ENCODE data around the gene KIF20B. TPM values are rescaled to one million over a fixed set of nuclear protein-coding genes. Genes with fewer than 3 reads are reported as not detected.
"Not testable (repeated sequence)": the region's sequence is repeated elsewhere in the genome, so short reads cannot be mapped to it uniquely, and the experiment has no call there.

KIF20B gene
- total RNA-seq, 1 donor from 2014 or later, result 1.9 TPM

- DNase-seq (ENCODE audit: low spot score), result no peak
- intact Hi-C loops (cut with DNase I), result no loop called here
Measured at GRCh38 chr10:89759531-89759930, 58.1 kb downstream of the KIF20B start.

- DNase-seq (ENCODE audit: low spot score); intact Hi-C loops (cut with DNase I): not testable (repeated sequence)
Measured at GRCh38 chr10:89763671-89764070, 62.3 kb downstream of the KIF20B start.

GRCh38 chr10:89771684-89772083 lies 70.3 kb downstream of the KIF20B start:
- intact Hi-C loops (cut with DNase I), result no loop called here

GRCh38 chr10:89773081-89773480 lies 71.7 kb downstream of the KIF20B start:
- no peak for DNase-seq (ENCODE audit: low spot score)
- intact Hi-C loops (cut with DNase I), result no loop called here

More at GRCh38 chr10:89771684-89772083, 70.3 kb downstream of the KIF20B start:
- no peak for DNase-seq (ENCODE audit: low spot score)

- intact Hi-C loops (cut with DNase I), result no loop called here
- DNase-seq (ENCODE audit: low spot score), result no peak
Measured at GRCh38 chr10:89776665-89777064, 75.3 kb downstream of the KIF20B start.

- intact Hi-C loops (cut with DNase I), result no loop called here
- DNase-seq (ENCODE audit: low spot score), result no peak
Measured at GRCh38 chr10:89782470-89782869, 81.1 kb downstream of the KIF20B start.

- intact Hi-C loops (cut with DNase I), result no loop called here
- no peak for DNase-seq (ENCODE audit: low spot score)
Measured at GRCh38 chr10:89783406-89783805, 82.0 kb downstream of the KIF20B start.

GRCh38 chr10:89785095-89785494 lies 83.7 kb downstream of the KIF20B start:
- no peak for DNase-seq (ENCODE audit: low spot score)
- intact Hi-C loops (cut with DNase I), result no loop called here

GRCh38 chr10:89789188-89789877 lies 87.9 kb downstream of the KIF20B start:
- no peak for DNase-seq (ENCODE audit: low spot score)
- intact Hi-C loops (cut with DNase I), result no loop called here

- DNase-seq (ENCODE audit: low spot score), result no peak
- intact Hi-C loops (cut with DNase I), result loop anchor here (5.0 to 10.0 kb wide), 2 partner anchors 995 to 1073 kb away; no protein-coding TSS in a partner anchor
Measured at GRCh38 chr10:89792187-89792586, 90.8 kb downstream of the KIF20B start.

- intact Hi-C loops (cut with DNase I), result loop anchor here (5.0 to 10.0 kb wide), 2 partner anchors 994 to 1071 kb away; no protein-coding TSS in a partner anchor
- no peak for DNase-seq (ENCODE audit: low spot score)
Measured at GRCh38 chr10:89793649-89794254, 92.4 kb downstream of the KIF20B start.

GRCh38 chr10:89795840-89796239 lies 94.5 kb downstream of the KIF20B start:
- no peak for DNase-seq (ENCODE audit: low spot score)
- intact Hi-C loops (cut with DNase I), result loop anchor here (10.0 kb wide), 1 partner anchor 1069 kb away; no protein-coding TSS in a partner anchor

- intact Hi-C loops (cut with DNase I), result loop anchor here (10.0 kb wide), 1 partner anchor 1067 kb away; no protein-coding TSS in a partner anchor
- DNase-seq (ENCODE audit: low spot score), result no peak
Measured at GRCh38 chr10:89798092-89798491, 96.7 kb downstream of the KIF20B start.

- intact Hi-C loops (cut with DNase I), result loop anchor here (10.0 kb wide), 1 partner anchor 1065 kb away; no protein-coding TSS in a partner anchor
- DNase-seq (ENCODE audit: low spot score), result no peak
Measured at GRCh38 chr10:89799573-89799972, 98.2 kb downstream of the KIF20B start.

GRCh38 chr10:89805599-89806013 lies 104.2 kb downstream of the KIF20B start:
- DNase-seq (ENCODE audit: low spot score), result no peak
- intact Hi-C loops (cut with DNase I), result no loop called here

GRCh38 chr10:89808842-89809241 lies 107.5 kb downstream of the KIF20B start:
- intact Hi-C loops (cut with DNase I), result no loop called here
- DNase-seq (ENCODE audit: low spot score), result no peak

- intact Hi-C loops (cut with DNase I), result no loop called here
- no peak for DNase-seq (ENCODE audit: low spot score)
Measured at GRCh38 chr10:89809766-89810165, 108.4 kb downstream of the KIF20B start.

GRCh38 chr10:89810908-89811525 lies 109.6 kb downstream of the KIF20B start:
- no peak for DNase-seq (ENCODE audit: low spot score)
- intact Hi-C loops (cut with DNase I), result no loop called here

GRCh38 chr10:89813546-89813945 lies 112.2 kb downstream of the KIF20B start:
- DNase-seq (ENCODE audit: low spot score), result no peak
- intact Hi-C loops (cut with DNase I), result no loop called here

- intact Hi-C loops (cut with DNase I), result no loop called here
Measured at GRCh38 chr10:89814278-89814677, 112.9 kb downstream of the KIF20B start.

More at GRCh38 chr10:89814278-89814677, 112.9 kb downstream of the KIF20B start:
- no peak for DNase-seq (ENCODE audit: low spot score)

Measured in cardiac septum (tissue), 1 donor.